ENCODE results near the gene TANGO2.

The TANGO2 gene

GRCh38 chr22:19997561-19998231 is 23.2 kb upstream of the TANGO2 start:
- Mint-ChIP-seq H3K27ac (no peak overlapping the region), H3K9me3 (no peaks in the 10 kb centered on the region), H3K36me3 (ENCODE audit: low read depth) (peaks cover 3% of the 10 kb centered on the region), H3K27me3 (no peaks in the 10 kb centered on the region), H3K4me1 (no peaks in the 10 kb centered on the region), H3K4me3 (no peak overlapping the region)
- ATAC-seq = no peak
- no peak for DNase-seq

- DNase-seq (no peak), ATAC-seq (no peak)
- Mint-ChIP-seq H3K4me3 (no peak overlapping the region), H3K4me1 (no peaks in the 10 kb centered on the region), H3K36me3 (ENCODE audit: low read depth) (peaks cover 3% of the 10 kb centered on the region), H3K9me3 (peaks cover 4% of the 10 kb centered on the region), H3K27me3 (no peaks in the 10 kb centered on the region), H3K27ac (no peak overlapping the region)
These were observed 22.5 kb upstream of the TANGO2 start for GRCh38 chr22:19998232-19998951.

GRCh38 chr22:19998991-19999820 is 21.7 kb upstream of the TANGO2 start:
- no peaks in the 10 kb centered on the region for H3K27me3 Mint-ChIP-seq

GRCh38 chr22:20000246-20001081 is 20.4 kb upstream of the TANGO2 start:
- ATAC-seq = no peak
- H3K4me3 Mint-ChIP-seq = no peak overlapping the region
- H3K27me3 Mint-ChIP-seq = no peaks in the 10 kb centered on the region
- no peak for DNase-seq
- H3K36me3 Mint-ChIP-seq (ENCODE audit: low read depth) = peaks cover 7% of the 10 kb centered on the region
- no peaks in the 10 kb centered on the region for H3K4me1 Mint-ChIP-seq
- peaks cover 18% of the 10 kb centered on the region for H3K9me3 Mint-ChIP-seq
- H3K27ac Mint-ChIP-seq = no peak overlapping the region

More at GRCh38 chr22:19998991-19999820, 21.7 kb upstream of the TANGO2 start:
- H3K9me3 Mint-ChIP-seq = peaks cover 12% of the 10 kb centered on the region
- peak; percentile 13 for ATAC-seq
- DNase-seq = no peak
- H3K36me3 Mint-ChIP-seq (ENCODE audit: low read depth) = peaks cover 7% of the 10 kb centered on the region
- H3K4me1 Mint-ChIP-seq = no peaks in the 10 kb centered on the region
- H3K4me3 Mint-ChIP-seq = no peak overlapping the region
- H3K27ac Mint-ChIP-seq = no peak overlapping the region

- DNase-seq (no peak), ATAC-seq (no peak)
- H3K9me3 Mint-ChIP-seq = peaks cover 18% of the 10 kb centered on the region
- no peaks in the 10 kb centered on the region for H3K4me1 Mint-ChIP-seq
- H3K4me3 Mint-ChIP-seq = no peak overlapping the region
- peaks cover 7% of the 10 kb centered on the region for H3K36me3 Mint-ChIP-seq (ENCODE audit: low read depth)
- H3K27ac Mint-ChIP-seq = no peak overlapping the region
- H3K27me3 Mint-ChIP-seq = no peaks in the 10 kb centered on the region
These were observed 19.8 kb upstream of the TANGO2 start for GRCh38 chr22:20001082-20001638.

- H3K4me3 Mint-ChIP-seq = no peak overlapping the region
- H3K4me1 Mint-ChIP-seq = no peaks in the 10 kb centered on the region
- H3K9me3 Mint-ChIP-seq = peaks cover 18% of the 10 kb centered on the region
- DNase-seq (no peak), ATAC-seq (no peak)
- no peak overlapping the region for H3K27ac Mint-ChIP-seq
- H3K27me3 Mint-ChIP-seq = no peaks in the 10 kb centered on the region
- H3K36me3 Mint-ChIP-seq (ENCODE audit: low read depth) = peaks cover 7% of the 10 kb centered on the region
These were observed 18.8 kb upstream of the TANGO2 start for GRCh38 chr22:20002128-20002527.

GRCh38 chr22:20002636-20003035 is 18.3 kb upstream of the TANGO2 start:
- H3K9me3 Mint-ChIP-seq = peaks cover 18% of the 10 kb centered on the region
- no peak overlapping the region for H3K27ac Mint-ChIP-seq
- no peak overlapping the region for H3K4me3 Mint-ChIP-seq
- no peaks in the 10 kb centered on the region for H3K4me1 Mint-ChIP-seq
- DNase-seq (no peak), ATAC-seq (no peak)
- no peaks in the 10 kb centered on the region for H3K27me3 Mint-ChIP-seq
- H3K36me3 Mint-ChIP-seq (ENCODE audit: low read depth) = peaks cover 7% of the 10 kb centered on the region

GRCh38 chr22:20003304-20003703 is 17.6 kb upstream of the TANGO2 start:
- Mint-ChIP-seq H3K36me3 (ENCODE audit: low read depth) (peaks cover 7% of the 10 kb centered on the region), H3K9me3 (peaks cover 18% of the 10 kb centered on the region), H3K4me1 (no peaks in the 10 kb centered on the region), H3K27me3 (no peaks in the 10 kb centered on the region), H3K27ac (no peak overlapping the region), H3K4me3 (no peak overlapping the region)
- no peak for DNase-seq
- no peak for ATAC-seq

GRCh38 chr22:20004464-20004863 is 16.4 kb upstream of the TANGO2 start:
- Mint-ChIP-seq H3K4me1 (no peaks in the 10 kb centered on the region), H3K9me3 (peaks cover 18% of the 10 kb centered on the region), H3K27me3 (no peaks in the 10 kb centered on the region), H3K27ac (no peak overlapping the region), H3K4me3 (no peak overlapping the region), H3K36me3 (ENCODE audit: low read depth) (peaks cover 7% of the 10 kb centered on the region)
- no peak for ATAC-seq
- no peak for DNase-seq

- Mint-ChIP-seq H3K27ac (no peak overlapping the region), H3K4me3 (no peak overlapping the region), H3K27me3 (no peaks in the 10 kb centered on the region), H3K9me3 (peaks cover 13% of the 10 kb centered on the region), H3K36me3 (ENCODE audit: low read depth) (peaks cover 4% of the 10 kb centered on the region), H3K4me1 (no peaks in the 10 kb centered on the region)
- no peak for ATAC-seq
- DNase-seq = no peak
These were observed 12.5 kb upstream of the TANGO2 start for GRCh38 chr22:20008221-20008995.

GRCh38 chr22:20009018-20009491 is 11.9 kb upstream of the TANGO2 start:
- no peak overlapping the region for H3K27ac Mint-ChIP-seq
- DNase-seq (no peak), ATAC-seq (no peak)
- no peaks in the 10 kb centered on the region for H3K4me1 Mint-ChIP-seq
- H3K9me3 Mint-ChIP-seq = peaks cover 7% of the 10 kb centered on the region
- no peak overlapping the region for H3K4me3 Mint-ChIP-seq
- H3K27me3 Mint-ChIP-seq = no peaks in the 10 kb centered on the region
- H3K36me3 Mint-ChIP-seq (ENCODE audit: low read depth) = no peaks in the 10 kb centered on the region

GRCh38 chr22:20009582-20010306 is 11.2 kb upstream of the TANGO2 start:
- Mint-ChIP-seq H3K36me3 (ENCODE audit: low read depth) (no peaks in the 10 kb centered on the region), H3K9me3 (no peaks in the 10 kb centered on the region), H3K27ac (no peak overlapping the region), H3K27me3 (peaks cover under 1% of the 10 kb centered on the region), H3K4me3 (no peak overlapping the region), H3K4me1 (no peaks in the 10 kb centered on the region)
- ATAC-seq = no peak
- no peak for DNase-seq

All from activated naive CD8-positive, alpha-beta T cell treated with anti-CD3 and anti-CD28 coated beads, Interleukin-2, amount 50 U/mL, for 24 hours (primary cell).